ENCODE results near the gene NDC80.

The NDC80 gene

DNA sequence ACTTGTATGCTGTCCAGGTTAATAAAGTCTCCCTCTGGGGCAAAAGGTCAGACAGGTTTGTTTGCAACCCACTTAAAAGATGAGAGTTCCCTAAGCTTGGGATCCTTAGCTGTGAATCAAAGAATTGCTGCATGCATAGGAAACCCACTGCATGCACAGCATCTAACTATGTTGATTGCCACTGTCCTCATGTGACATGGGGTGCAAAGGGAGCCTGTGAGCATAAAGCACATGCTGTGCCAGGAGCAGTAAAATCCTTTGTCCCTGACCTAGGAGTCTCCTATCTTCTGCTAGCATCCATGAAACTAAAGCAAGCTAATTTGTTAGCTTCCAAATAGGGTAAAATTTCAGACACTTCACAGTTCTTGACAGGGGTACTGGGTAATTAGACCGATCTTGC lies 13.8 kb upstream of the NDC80 start:
- DNase-seq (ENCODE audit: low read depth in 2 of 3, low spot score in 1 of 3) = no peak

GRCh38 chr18:2559249-2559648 lies 12.1 kb upstream of the NDC80 start:
- DNase-seq (ENCODE audit: low read depth in 2 of 3, low spot score in 1 of 3) = no peak

DNA sequence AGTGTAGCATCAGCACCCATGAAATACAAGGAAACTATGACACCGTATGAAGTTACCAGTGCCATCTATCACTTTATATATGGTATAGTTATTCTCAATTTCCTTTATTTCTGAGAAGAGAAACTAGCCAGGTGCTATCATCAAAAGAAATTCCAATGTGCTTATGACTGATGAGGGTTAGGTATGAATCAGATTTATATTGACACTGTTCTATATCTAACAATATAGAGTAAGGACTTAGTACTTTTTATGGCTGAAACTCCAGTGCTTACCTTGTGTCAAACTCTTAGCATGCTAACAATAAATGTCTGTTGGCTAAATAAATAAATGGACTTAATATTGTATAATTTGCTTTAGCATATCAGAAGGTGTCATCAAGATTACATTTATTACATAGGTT lies 7.0 kb upstream of the NDC80 start:
- no peak for DNase-seq (ENCODE audit: low read depth in 2 of 3, low spot score in 1 of 3)

DNA sequence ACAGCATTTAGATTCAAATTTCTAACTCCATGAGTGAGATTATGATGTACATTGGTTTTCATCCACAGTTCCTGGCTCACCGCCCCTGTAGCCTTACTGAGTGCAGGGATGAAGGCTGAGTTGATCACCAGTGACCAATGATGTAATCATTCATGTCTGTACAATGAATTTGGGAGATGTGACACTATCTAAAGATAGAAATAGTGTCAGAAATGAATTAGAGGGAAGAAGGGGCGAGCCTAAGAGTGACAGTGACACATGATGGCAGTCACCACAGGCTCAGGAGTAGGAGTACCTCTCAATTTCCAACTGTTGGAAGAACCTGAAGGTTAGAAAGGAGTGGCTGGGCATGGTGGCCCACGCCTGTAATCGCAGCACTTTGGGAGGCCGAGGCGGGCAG lies 3.2 kb upstream of the NDC80 start:
- no peak for DNase-seq (ENCODE audit: low read depth in 2 of 3, low spot score in 1 of 3)

GRCh38 chr18:2568605-2569004 lies 2.8 kb upstream of the NDC80 start:
- DNase-seq (ENCODE audit: low read depth in 2 of 3, low spot score in 1 of 3) = no peak

- no peak for DNase-seq (ENCODE audit: low read depth in 2 of 3, low spot score in 1 of 3)
Measured at GRCh38 chr18:2569338-2570207, 1.8 kb upstream of the NDC80 start.

DNA sequence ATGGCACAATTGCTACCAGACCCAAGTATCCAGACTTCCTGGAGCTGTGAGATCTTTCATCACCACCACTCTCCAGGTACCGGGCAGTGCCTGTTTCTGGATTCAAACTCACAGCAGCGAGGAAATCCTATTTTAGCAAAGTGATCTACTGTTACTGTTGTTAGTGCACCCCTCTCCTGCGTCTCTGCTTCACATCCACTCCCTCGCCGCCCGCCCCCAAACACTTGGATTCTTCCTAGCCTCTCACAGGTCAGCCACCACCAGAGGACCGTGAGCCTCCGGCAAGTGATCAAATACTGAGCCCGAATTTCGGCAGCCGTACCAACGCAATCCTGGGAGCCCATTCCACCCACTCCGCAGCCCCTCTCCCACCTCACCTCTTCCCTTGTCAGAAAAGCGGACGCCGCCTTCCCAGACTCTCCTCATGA lies 571 bp upstream of the NDC80 start:
- DNase-seq (ENCODE audit: low read depth in 2 of 3, low spot score in 1 of 3) = peak; percentile 40 to 48 (median 45)

DNA sequence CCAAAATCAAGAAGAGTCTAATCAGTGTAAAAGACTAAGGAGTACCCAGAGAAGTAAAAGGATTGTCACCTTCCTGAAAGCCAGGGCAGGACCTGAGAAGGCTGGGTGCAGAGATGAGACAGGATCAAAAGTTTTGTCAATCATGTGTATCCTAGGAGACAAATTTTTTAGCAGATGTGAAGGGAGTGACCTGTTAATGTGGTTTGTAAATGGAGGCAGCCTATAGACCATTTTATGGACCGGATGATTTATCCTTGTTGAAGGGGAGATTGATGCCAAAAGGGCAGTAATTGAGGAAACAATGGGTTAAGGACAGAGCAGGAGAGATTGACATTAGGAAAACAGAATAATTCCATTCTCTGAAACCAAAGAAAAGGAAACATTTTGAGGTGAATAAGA lies 813 bp downstream of the NDC80 start:
- DNase-seq (ENCODE audit: low read depth in 2 of 3, low spot score in 1 of 3) = no peak

DNA sequence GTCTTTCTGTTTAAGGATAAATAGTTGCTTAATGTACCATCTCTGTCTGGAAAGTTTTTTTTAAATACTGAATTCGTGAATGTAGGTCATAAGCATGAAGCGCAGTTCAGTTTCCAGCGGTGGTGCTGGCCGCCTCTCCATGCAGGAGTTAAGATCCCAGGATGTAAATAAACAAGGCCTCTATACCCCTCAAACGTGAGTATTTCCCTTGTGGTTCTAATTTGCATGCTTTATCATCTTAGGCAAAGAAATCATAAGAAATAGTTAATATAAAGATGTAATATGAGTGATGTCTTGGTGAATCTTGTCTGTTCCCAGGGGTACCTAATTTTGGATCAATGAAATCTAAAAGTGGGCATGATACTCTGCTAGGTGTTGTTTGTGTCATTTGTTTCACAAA lies 1.5 kb downstream of the NDC80 start:
- no peak for DNase-seq (ENCODE audit: low read depth in 2 of 3, low spot score in 1 of 3)

- DNase-seq (ENCODE audit: low read depth in 2 of 3, low spot score in 1 of 3) = no peak
Measured at GRCh38 chr18:2573408-2573807, 2.1 kb downstream of the NDC80 start.

- no peak for DNase-seq (ENCODE audit: low read depth in 2 of 3, low spot score in 1 of 3)
Measured at GRCh38 chr18:2587788-2588187, 16.4 kb downstream of the NDC80 start.

DNA sequence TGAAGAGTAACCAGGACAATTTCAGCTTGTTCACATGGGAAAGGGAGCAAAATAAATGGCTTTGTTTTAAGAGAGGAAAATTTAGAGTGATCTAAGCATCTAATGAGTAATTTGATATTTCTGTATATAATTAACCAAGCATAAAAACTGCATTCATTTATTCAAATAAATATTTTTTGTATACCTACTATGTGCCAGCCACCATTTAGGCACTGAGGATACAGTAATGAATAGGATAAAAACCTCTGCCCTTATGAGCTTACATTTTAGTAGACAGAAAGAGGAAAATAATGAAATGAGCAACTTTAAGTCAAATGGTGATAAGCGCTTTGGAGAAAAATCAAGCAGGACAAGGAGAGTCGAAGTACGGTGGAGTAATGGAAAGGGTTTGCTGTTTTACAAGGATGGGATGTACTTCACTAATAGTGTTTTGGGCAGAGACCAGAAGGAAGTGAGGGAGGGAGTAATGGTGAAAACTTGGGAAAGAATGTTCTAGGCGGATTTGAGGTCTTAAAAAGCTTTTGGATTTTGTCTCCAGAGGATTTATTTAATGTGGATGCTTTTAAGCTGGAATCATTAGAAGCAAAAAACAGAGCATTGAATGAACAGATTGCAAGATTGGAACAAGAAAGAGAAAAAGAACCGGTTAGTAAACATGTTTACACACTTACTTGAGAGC lies 17.4 kb downstream of the NDC80 start:
- DNase-seq (ENCODE audit: low read depth in 2 of 3, low spot score in 1 of 3) = no peak

DNA sequence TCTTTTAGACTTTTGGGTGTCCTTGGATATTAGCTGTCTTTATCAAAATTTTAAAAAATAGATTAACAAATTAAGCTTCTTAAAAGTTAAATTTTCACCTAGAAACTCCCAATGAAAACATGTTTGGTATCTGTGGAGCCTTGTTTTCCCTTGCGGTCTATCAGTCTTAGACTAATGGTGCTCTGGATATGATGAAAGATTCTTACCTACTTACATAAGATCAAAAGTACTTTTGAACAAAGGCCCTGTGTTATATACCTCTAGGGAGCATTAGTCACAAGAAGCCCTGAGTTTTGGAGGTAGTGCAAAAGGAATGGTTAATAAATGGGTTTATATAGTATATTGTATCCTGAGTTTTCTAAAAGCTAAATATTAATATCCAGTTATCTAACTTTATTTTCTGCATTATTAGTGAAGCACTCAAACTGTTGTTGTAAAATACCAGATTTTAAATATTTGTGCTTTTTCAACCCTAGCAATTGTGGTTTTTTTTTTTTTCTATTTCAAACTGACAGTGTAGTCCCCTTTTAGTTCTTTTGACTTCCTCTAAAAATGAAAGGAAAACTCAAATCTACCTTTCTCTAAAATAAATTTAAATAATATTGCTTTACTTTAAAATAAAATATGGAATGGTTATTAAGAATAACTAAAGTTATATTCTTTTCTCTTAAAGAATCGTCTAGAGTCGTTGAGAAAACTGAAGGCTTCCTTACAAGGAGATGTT lies 18.1 kb downstream of the NDC80 start:
- no peak for DNase-seq (ENCODE audit: low read depth in 2 of 3, low spot score in 1 of 3)

DNA sequence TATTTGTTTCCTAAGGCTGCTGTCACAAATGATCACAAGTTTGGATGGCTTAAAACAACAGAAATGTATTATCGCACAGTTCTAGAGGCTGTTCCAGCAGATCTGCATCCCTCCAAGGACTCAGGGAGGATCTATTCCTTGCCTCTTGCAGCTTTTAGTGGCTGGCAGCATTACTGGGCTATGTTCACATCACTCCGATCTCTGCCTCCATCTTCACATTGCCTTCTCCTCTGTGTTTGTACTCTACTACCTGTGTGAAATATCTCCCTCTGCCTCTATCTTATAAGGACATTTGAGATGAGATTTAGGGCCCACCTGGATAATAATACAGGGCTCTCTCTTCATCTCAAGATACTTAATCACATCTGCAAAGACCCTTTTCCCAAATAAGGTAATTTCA lies 18.9 kb downstream of the NDC80 start:
- no peak for DNase-seq (ENCODE audit: low read depth in 2 of 3, low spot score in 1 of 3)

- DNase-seq (ENCODE audit: low read depth in 2 of 3, low spot score in 1 of 3) = no peak
Measured at GRCh38 chr18:2597639-2598038, 26.3 kb downstream of the NDC80 start.

DNA sequence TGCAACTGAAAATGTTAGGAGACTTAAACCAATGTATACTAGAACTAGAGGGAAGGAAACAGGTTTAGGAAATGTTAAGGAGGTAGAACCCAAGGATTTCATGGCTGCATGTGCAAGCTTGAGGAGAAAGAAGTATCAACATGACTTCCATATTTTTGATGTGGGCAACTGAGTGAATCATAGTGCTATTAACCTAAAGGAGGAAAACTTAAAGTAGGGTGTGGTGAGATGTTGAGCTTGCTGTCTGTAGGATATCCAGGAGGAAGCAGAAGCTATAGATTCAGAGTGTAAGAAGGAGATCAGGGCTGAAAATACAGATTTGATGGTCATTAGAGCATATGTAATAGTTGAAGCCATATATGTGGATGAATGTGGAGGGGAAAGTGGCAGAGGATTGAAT lies 31.5 kb downstream of the NDC80 start:
- no peak for DNase-seq (ENCODE audit: low read depth in 2 of 3, low spot score in 1 of 3)

GRCh38 chr18:2606335-2606734 lies 35.0 kb downstream of the NDC80 start:
- no peak for DNase-seq (ENCODE audit: low read depth in 2 of 3, low spot score in 1 of 3)

DNA sequence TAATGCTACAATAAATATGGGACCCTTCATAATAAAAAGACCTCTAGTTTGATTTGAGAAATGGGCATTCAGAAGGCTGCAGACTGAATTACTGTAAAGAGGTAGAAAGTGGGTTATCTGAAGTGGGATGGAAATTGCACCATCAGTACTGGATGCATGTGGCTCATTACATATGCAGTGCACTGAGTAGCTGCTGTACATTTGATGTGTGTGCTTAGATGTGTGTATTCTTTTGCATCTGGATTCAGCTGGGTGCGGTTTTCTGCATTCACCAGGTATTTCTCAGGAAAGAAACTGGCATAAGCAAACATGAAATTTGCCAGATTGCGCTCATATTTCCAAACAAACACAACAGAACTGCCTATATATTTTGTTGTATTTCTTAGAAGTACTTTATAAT lies 38.2 kb downstream of the NDC80 start:
- DNase-seq (ENCODE audit: low read depth in 2 of 3, low spot score in 1 of 3) = no peak

- DNase-seq (ENCODE audit: low read depth in 2 of 3, low spot score in 1 of 3) = no peak
Measured at GRCh38 chr18:2610549-2610948, 39.2 kb downstream of the NDC80 start.

- DNase-seq (ENCODE audit: low read depth in 2 of 3, low spot score in 1 of 3) = no peak
Measured at GRCh38 chr18:2612996-2613395, 41.6 kb downstream of the NDC80 start.

GRCh38 chr18:2617401-2617998 lies 46.1 kb downstream of the NDC80 start:
- no peak for DNase-seq (ENCODE audit: low read depth in 2 of 3, low spot score in 1 of 3)

DNA sequence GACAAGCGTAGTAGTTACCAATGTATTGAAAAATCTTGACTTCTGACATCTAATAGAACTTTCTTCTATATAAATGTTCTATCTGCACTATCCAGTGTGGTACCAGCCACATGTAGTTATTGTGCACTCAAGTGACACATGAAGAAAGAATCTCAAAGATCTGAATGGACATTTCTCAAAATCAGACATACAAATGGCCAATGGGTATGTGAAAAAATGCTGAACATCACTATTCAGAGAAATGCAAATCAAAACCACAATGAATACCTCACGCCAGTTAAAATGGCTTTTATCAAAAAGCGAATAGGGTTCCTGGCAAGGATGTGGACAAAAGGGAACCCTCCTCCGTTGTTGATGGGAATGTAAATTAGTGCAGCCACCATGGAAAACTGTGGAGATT lies 46.7 kb downstream of the NDC80 start:
- DNase-seq (ENCODE audit: low read depth in 2 of 3, low spot score in 1 of 3) = no peak
